GM12873 (cell line): ENCODE data around the gene KRT8.

Experiments
- CTCF ChIP-seq: IDR thresholded peaks from 2 replicates; pipeline ENCODE4 v1.5.1; 2012; ENCODE audit warnings: low read depth, mild to moderate bottlenecking, moderate library complexity, low read length, control low read depth; ENCODE audit not compliant: insufficient read depth; ENCODE audit errors: missing control alignments

Gene KRT8

GRCh38 chr12:52867642-52868041, 37.2 kb downstream of the KRT8 start:
- no peak for TF ChIP-seq CTCF

GRCh38 chr12:52867152-52867551, 37.7 kb downstream of the KRT8 start:
- no peak for TF ChIP-seq CTCF

GRCh38 chr12:52865090-52865944, 39.6 kb downstream of the KRT8 start:
- TF ChIP-seq CTCF, result peak; percentile 80

GRCh38 chr12:52862023-52862422, 42.9 kb downstream of the KRT8 start:
- TF ChIP-seq CTCF, result no peak

GRCh38 chr12:52861511-52861910, 43.4 kb downstream of the KRT8 start:
- no peak for TF ChIP-seq CTCF

- no peak for TF ChIP-seq CTCF
Observed at GRCh38 chr12:52860102-52860823, 44.6 kb downstream of the KRT8 start.

- TF ChIP-seq CTCF, result no peak
Observed at GRCh38 chr12:52857500-52857899, 47.4 kb downstream of the KRT8 start.
